ENCODE data around the gene ZNG1A. TPM values are rescaled to one million over a fixed set of nuclear protein-coding genes. Genes with fewer than 3 reads are reported as not detected.
"Not testable (repeated sequence)": the region's sequence is repeated elsewhere in the genome, so short reads cannot be mapped to it uniquely, and the experiment has no call there.

The ZNG1A gene
- total and polyA plus RNA-seq, 4 donors: 24.5 to 60.8 (median 33.9) TPM

GRCh38 chr9:82932-83689 lies 95.7 kb downstream of the ZNG1A start:
- not testable (repeated sequence) for H3K27me3 ChIP-seq (ENCODE audit: control insufficient read depth in 3 of 3, insufficient read depth in 3 of 3, low read length in 2 of 3); H3K4me1 ChIP-seq (ENCODE audit: control insufficient read depth in 5 of 5, insufficient read depth in 5 of 5, low read length in 5 of 5); H3K27ac ChIP-seq (ENCODE audit: low read depth in 1 of 2, low read length in 1 of 2); ATAC-seq (ENCODE audit: insufficient read depth, low FRiP score); H3K4me3 ChIP-seq; H3K9ac ChIP-seq (ENCODE audit: insufficient read depth in 1 of 2, low read length in 2 of 2); DNase-seq; H3K36me3 ChIP-seq (ENCODE audit: control insufficient read depth in 4 of 4, insufficient read depth in 4 of 4, low read length in 4 of 4); H3K9me3 ChIP-seq (ENCODE audit: control insufficient read depth in 4 of 4, insufficient read depth in 3 of 4, low read length in 3 of 4)
- 87 to 91% methylated on average over 26 to 31 of the region's 31 CpGs for WGBS, 2 donors

- not testable (repeated sequence) for DNase-seq; H3K9me3 ChIP-seq (ENCODE audit: control insufficient read depth in 4 of 4, insufficient read depth in 3 of 4, low read length in 3 of 4); H3K36me3 ChIP-seq (ENCODE audit: control insufficient read depth in 4 of 4, insufficient read depth in 4 of 4, low read length in 4 of 4); H3K9ac ChIP-seq (ENCODE audit: insufficient read depth in 1 of 2, low read length in 2 of 2); H3K4me1 ChIP-seq (ENCODE audit: control insufficient read depth in 5 of 5, insufficient read depth in 5 of 5, low read length in 5 of 5); H3K4me3 ChIP-seq; H3K27ac ChIP-seq (ENCODE audit: low read depth in 1 of 2, low read length in 1 of 2)
- ATAC-seq (ENCODE audit: insufficient read depth, low FRiP score): peak; percentile 49
- 49 to 70% methylated on average over 3 of the region's 3 CpGs for WGBS, 2 donors
- H3K27me3 ChIP-seq (ENCODE audit: control insufficient read depth in 3 of 3, insufficient read depth in 3 of 3, low read length in 2 of 3): peaks cover 0 to 16% (median 2%) of the 10 kb centered on the region in 3 donors
These were observed 100.5 kb downstream of the ZNG1A start for GRCh38 chr9:78333-78732.

- H3K9me3 ChIP-seq (ENCODE audit: control insufficient read depth in 4 of 4, insufficient read depth in 3 of 4, low read length in 3 of 4): not testable (repeated sequence)
- WGBS, 2 donors: 79 to 91% methylated on average over 3 of the region's 3 CpGs
- H3K27me3 ChIP-seq (ENCODE audit: control insufficient read depth in 3 of 3, insufficient read depth in 3 of 3, low read length in 2 of 3): peaks cover 0 to 16% (median 2%) of the 10 kb centered on the region in 3 donors
These were observed 102.5 kb downstream of the ZNG1A start for GRCh38 chr9:76389-76788.

GRCh38 chr9:73900-74525 lies 104.8 kb downstream of the ZNG1A start:
- H3K9me3 ChIP-seq (ENCODE audit: control insufficient read depth in 4 of 4, insufficient read depth in 3 of 4, low read length in 3 of 4); H3K4me1 ChIP-seq (ENCODE audit: control insufficient read depth in 5 of 5, insufficient read depth in 5 of 5, low read length in 5 of 5); H3K9ac ChIP-seq (ENCODE audit: insufficient read depth in 1 of 2, low read length in 2 of 2); ATAC-seq (ENCODE audit: insufficient read depth, low FRiP score); H3K36me3 ChIP-seq (ENCODE audit: control insufficient read depth in 4 of 4, insufficient read depth in 4 of 4, low read length in 4 of 4): not testable (repeated sequence)
- DNase-seq: peak in 2 of 3 donors; percentile 4 to 21
- H3K4me3 ChIP-seq: peak overlapping the region; percentile 24
- WGBS, 2 donors: 27 to 45% methylated on average over 8 to 17 of the region's 18 CpGs
- H3K27me3 ChIP-seq (ENCODE audit: control insufficient read depth in 3 of 3, insufficient read depth in 3 of 3, low read length in 2 of 3): peaks cover 0 to 16% (median 2%) of the 10 kb centered on the region in 3 donors
- peak overlapping the region in 1 of 2 donors; percentile 40 for H3K27ac ChIP-seq (ENCODE audit: low read depth in 1 of 2, low read length in 1 of 2)

More at GRCh38 chr9:76389-76788, 102.5 kb downstream of the ZNG1A start:
- H3K4me1 ChIP-seq (ENCODE audit: control insufficient read depth in 5 of 5, insufficient read depth in 5 of 5, low read length in 5 of 5); DNase-seq; H3K36me3 ChIP-seq (ENCODE audit: control insufficient read depth in 4 of 4, insufficient read depth in 4 of 4, low read length in 4 of 4); H3K27ac ChIP-seq (ENCODE audit: low read depth in 1 of 2, low read length in 1 of 2); ATAC-seq (ENCODE audit: insufficient read depth, low FRiP score); H3K4me3 ChIP-seq; H3K9ac ChIP-seq (ENCODE audit: insufficient read depth in 1 of 2, low read length in 2 of 2): not testable (repeated sequence)

GRCh38 chr9:73076-73899 lies 105.6 kb downstream of the ZNG1A start:
- H3K4me3 ChIP-seq: peak overlapping the region; percentile 24
- H3K27me3 ChIP-seq (ENCODE audit: control insufficient read depth in 3 of 3, insufficient read depth in 3 of 3, low read length in 2 of 3): peaks cover 0 to 16% (median 2%) of the 10 kb centered on the region in 3 donors
- H3K9ac ChIP-seq (ENCODE audit: insufficient read depth in 1 of 2, low read length in 2 of 2); H3K36me3 ChIP-seq (ENCODE audit: control insufficient read depth in 4 of 4, insufficient read depth in 4 of 4, low read length in 4 of 4); H3K9me3 ChIP-seq (ENCODE audit: control insufficient read depth in 4 of 4, insufficient read depth in 3 of 4, low read length in 3 of 4); H3K4me1 ChIP-seq (ENCODE audit: control insufficient read depth in 5 of 5, insufficient read depth in 5 of 5, low read length in 5 of 5): not testable (repeated sequence)
- peak; percentile 22 to 28 (median 23) for DNase-seq
- peak; percentile 64 for ATAC-seq (ENCODE audit: insufficient read depth, low FRiP score)
- peak overlapping the region in 1 of 2 donors; percentile 40 for H3K27ac ChIP-seq (ENCODE audit: low read depth in 1 of 2, low read length in 1 of 2)
- 1 to 2% methylated on average over 51 to 109 of the region's 109 CpGs for WGBS, 2 donors

Other genes with a start within 250 kb of the ZNG1A start
- gene WASHC1, start 149.6 kb downstream of the ZNG1A start, total RNA-seq: 10 to 100 TPM; 18.5 to 24.7 TPM
- gene WASHC1, start 149.6 kb downstream of the ZNG1A start, polyA plus RNA-seq: 10 to 100 TPM; 13.7 to 24.7 TPM
- gene FOXD4, start 60.6 kb downstream of the ZNG1A start, total RNA-seq: 1 to 10 TPM in 1 of 2 donors, under 1 TPM in 1; 0.34 to 1.1 TPM
- under 1 TPM; 0.35 to 0.53 TPM for gene FOXD4, start 60.6 kb downstream of the ZNG1A start, polyA plus RNA-seq
- gene DOCK8, start 35.8 kb upstream of the ZNG1A start, total RNA-seq: 10 to 100 TPM; 24.5 to 75.1 TPM
- gene DOCK8, start 35.8 kb upstream of the ZNG1A start, polyA plus RNA-seq: 10 to 100 TPM in 1 of 2 donors, 1 to 10 TPM in 1; 9.6 to 30.1 TPM